Measurements from ENCODE around the gene GNMT.

DNA sequence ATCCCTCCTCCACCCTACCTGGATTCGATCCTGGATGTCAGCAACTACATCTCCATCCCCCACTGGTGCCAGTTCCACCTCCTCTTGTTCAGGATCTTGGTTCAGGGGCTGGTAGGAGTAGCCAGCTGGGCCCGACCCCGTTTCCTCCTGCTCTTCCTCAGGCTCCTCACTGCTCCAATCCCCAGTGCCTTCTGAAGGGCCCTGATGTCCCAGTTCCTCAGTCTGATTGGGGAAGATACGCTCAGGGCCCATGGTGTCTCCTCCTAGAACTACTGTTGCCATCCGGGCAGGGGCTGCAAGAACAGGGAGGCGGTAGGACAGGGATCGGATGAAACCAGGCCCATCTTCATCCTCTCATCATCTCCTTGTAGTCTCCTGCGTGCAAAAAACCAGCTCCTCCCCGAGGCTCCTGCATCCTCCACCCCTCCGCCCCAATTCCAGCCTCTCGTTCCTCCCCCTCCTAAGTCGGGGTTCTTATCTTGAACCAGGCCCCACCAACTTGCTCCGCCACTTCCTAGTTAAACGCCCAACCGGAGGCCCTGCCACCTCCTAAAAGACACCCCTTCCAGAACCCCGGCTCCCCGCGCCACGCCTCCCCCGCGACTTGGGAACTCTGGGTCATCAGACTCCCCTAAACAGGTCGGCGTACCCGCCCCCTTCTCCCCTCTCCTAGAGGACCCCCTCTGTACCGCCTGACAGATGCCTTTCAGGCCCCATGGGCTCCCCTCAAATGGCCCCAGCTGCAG, 52.7 kb downstream of the GNMT start:
- TF ChIP-seq FOXA1 (IDR thresholded peaks at IDR 0.05) (no peak), TARDBP (IDR thresholded peaks at IDR 0.05) (no peak), SP1 (IDR thresholded peaks at IDR 0.05) (no peak), HDGF (IDR thresholded peaks at IDR 0.05; ENCODE audit: borderline replicate concordance) (no peak), ELF4 (IDR thresholded peaks at IDR 0.05) (no peak), LEF1 (IDR thresholded peaks at IDR 0.05; ENCODE audit: borderline replicate concordance) (no peak), FOXM1 (IDR thresholded peaks at IDR 0.05; ENCODE audit: borderline replicate concordance) (no peak), FOXK2 (IDR thresholded peaks at IDR 0.05) (no peak)
- TF ChIP-seq, protein P1, sequence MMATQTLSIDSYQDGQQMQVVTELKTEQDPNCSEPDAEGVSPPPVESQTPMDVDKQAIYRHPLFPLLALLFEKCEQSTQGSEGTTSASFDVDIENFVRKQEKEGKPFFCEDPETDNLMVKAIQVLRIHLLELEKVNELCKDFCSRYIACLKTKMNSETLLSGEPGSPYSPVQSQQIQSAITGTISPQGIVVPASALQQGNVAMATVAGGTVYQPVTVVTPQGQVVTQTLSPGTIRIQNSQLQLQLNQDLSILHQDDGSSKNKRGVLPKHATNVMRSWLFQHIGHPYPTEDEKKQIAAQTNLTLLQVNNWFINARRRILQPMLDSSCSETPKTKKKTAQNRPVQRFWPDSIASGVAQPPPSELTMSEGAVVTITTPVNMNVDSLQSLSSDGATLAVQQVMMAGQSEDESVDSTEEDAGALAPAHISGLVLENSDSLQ (IDR thresholded peaks at IDR 0.05): no peak
